SK-N-MC (cell line): ENCODE results near the gene GPX3.

Experiments used
- EZH2 ChIP-seq: fragments of 200-600 bp; sonication (generic); IDR thresholded peaks from one replicate; pipeline ENCODE4 v1.6.1; 2017; ENCODE audit warnings: antibody characterized with exemption
- FOXP2 ChIP-seq: optimal IDR thresholded peaks from 2 replicates; pipeline ENCODE3; 2011; ENCODE audit warnings: mild to moderate bottlenecking, moderate library complexity; ENCODE audit not compliant: insufficient read depth; ENCODE audit errors: extremely low read length, control extremely low read depth
- POLR2AphosphoS5 ChIP-seq: IDR thresholded peaks from 2 replicates; pipeline ENCODE4 v1.6.1; 2012; ENCODE audit warnings: mild to moderate bottlenecking, low read depth, low read length, borderline replicate concordance

DNA sequence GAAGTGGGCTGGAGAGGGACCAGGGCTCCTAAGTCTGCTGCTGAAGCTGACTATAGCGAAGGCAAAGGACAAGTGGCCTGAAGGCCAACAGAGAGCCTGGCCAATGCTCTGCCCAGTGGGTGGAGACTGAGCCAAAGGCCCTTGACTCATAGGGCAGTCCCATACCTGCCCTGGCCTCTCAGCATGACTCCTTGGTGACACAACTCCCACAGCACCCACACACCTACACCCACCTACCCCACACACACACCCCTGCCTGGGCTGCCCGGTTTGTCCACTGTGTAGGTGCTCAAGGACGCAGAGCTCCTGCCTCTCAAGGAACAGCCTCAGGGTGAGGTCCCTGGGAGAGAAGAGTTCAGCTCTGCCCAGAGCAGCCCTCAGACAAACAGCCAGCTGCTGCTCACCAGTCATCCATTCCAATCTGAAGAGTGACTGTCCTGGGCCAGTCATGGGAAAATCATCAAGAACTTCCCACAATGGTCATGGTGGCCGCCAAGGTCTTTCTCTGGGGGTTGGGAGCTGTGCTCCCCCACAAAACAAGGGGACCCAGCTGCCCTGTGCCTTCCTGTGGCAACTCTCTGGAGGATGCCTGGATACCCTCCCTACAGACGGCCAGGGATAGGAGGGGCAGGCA, 55.4 kb downstream of the GPX3 start:
- TF ChIP-seq POLR2AphosphoS5 = no peak
- no peak for TF ChIP-seq EZH2
- TF ChIP-seq FOXP2 = no peak
